Esophagus (tissue), 2 donors: ENCODE measurements around the gene MEI4. TPM values are rescaled to one million over a fixed set of nuclear protein-coding genes. Genes with fewer than 3 reads are reported as not detected.
"Not testable (repeated sequence)": the region's sequence is repeated elsewhere in the genome, so short reads cannot be mapped to it uniquely, and the experiment has no call there.

Source experiments
- H3K27ac ChIP-seq, 2 donors: one replicate each; pipeline ENCODE4 v1.5.1; 2013; ENCODE audit warnings: low read depth in 2 of 2, mild to moderate bottlenecking in 2 of 2, inconsistent platforms in 1 of 2, low read length in 1 of 2, moderate library complexity in 1 of 2
- H3K27me3 ChIP-seq, 2 donors: one replicate each; pipeline ENCODE4 v1.6.1; 2013; ENCODE audit warnings: low read length in 2 of 2, control low read depth in 1 of 2, mild to moderate bottlenecking in 1 of 2; ENCODE audit not compliant: insufficient read depth in 2 of 2, control insufficient read depth in 1 of 2
- H3K36me3 ChIP-seq, 2 donors: one replicate each; pipeline ENCODE4 v1.6.1; 2013; ENCODE audit warnings: low read length in 1 of 2; ENCODE audit not compliant: control insufficient read depth in 2 of 2, insufficient read depth in 2 of 2
- H3K4me1 ChIP-seq, 2 donors: one replicate each; pipeline ENCODE4 v1.6.1; 2013; ENCODE audit warnings: low read length in 1 of 2; ENCODE audit not compliant: control insufficient read depth in 2 of 2, insufficient read depth in 2 of 2
- H3K4me3 ChIP-seq, 2 donors: one replicate each; pipeline ENCODE4 v1.5.1; 2013; ENCODE audit warnings: low read length in 2 of 2, mild to moderate bottlenecking in 2 of 2, low read depth in 1 of 2, moderate library complexity in 1 of 2
- H3K9me3 ChIP-seq, 2 donors: one replicate each; pipeline ENCODE4 v1.6.1; 2013; ENCODE audit warnings: mild to moderate bottlenecking in 2 of 2, low read depth in 1 of 2, low read length in 1 of 2, moderate library complexity in 1 of 2; ENCODE audit not compliant: control insufficient read depth in 2 of 2, insufficient read depth in 1 of 2
- WGBS, 2 donors: extraction: QIAGEN DNeasy Blood & Tissue Kit; methylation state at CpG; one replicate each; pipeline ENCODE4 v1.1.7; 2013; 5-methylcytosine and 5-hydroxymethylcytosine counted together
- polyA plus RNA-seq, 2 donors: library from polyadenylated mRNA; stranded (reverse); fragments of 200-250 nt; gene quantifications; one replicate each; pipeline ENCODE4 v1.2.3, GENCODE V29; 2013
- donor health status: healthy with polysubstance abuse.
- donor health status: Bipolar disorder and iron deficiency.

Gene MEI4
- polyA plus RNA-seq, 2 donors = not detected

- Histone ChIP-seq H3K27ac (no peak overlapping the region), H3K4me1 (no peaks in the 10 kb centered on the region), H3K27me3 (no peaks in the 10 kb centered on the region), H3K9me3 (no peaks in the 10 kb centered on the region), H3K36me3 (no peaks in the 10 kb centered on the region), H3K4me3 (no peak overlapping the region)
These were observed 176.9 kb downstream of the MEI4 start for GRCh38 chr6:77829736-77830135.

- H3K4me3 ChIP-seq, H3K9me3 ChIP-seq, H3K36me3 ChIP-seq, H3K4me1 ChIP-seq, H3K27ac ChIP-seq, H3K27me3 ChIP-seq: not testable (repeated sequence)
- 95 to 98% methylated on average over 2 of the region's 2 CpGs for WGBS, 2 donors
These were observed 180.9 kb downstream of the MEI4 start for GRCh38 chr6:77833749-77834148.

- WGBS, 2 donors = 40 to 49% methylated on average over 4 of the region's 4 CpGs
- H3K9me3 ChIP-seq = no peaks in the 10 kb centered on the region
- H3K27me3 ChIP-seq = no peaks in the 10 kb centered on the region
- H3K4me3 ChIP-seq = no peak overlapping the region
- no peaks in the 10 kb centered on the region for H3K36me3 ChIP-seq
- no peak overlapping the region for H3K27ac ChIP-seq
- H3K4me1 ChIP-seq = no peaks in the 10 kb centered on the region
These were observed 181.8 kb downstream of the MEI4 start for GRCh38 chr6:77834591-77834996.

DNA sequence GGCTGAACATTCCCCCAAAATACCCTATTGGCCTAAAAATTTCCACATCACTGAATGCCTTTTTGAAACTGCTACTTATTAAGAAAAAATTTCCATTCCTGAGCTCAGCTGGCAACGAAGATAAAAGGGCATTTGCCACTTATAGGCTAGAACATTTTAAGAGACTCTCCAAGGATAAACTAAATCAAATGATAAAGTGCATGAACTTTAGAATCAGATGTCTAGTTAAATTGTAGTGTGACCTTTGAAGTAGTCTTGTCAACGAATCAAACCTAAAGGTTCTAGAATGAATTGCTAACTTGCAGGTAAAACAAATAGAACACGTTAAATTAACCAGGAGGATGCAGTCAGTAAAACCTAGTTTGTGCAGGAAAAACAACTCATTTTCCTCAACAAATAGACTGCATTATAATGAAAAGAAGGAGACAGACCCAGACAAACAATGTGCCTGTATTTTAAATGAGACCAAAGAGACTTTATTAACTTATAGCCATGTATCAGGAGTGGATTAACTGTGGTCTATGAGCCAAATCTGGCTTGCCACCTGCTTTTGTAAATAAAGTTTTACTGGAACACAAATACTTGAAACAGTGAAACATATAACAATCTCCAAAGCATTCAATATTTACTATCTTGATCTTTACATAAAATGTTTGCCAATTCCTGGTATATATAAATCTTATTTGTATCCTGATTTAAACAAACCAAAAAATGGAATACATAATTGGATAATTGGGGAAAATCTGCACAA, 184.4 kb downstream of the MEI4 start:
- Histone ChIP-seq H3K36me3 (no peaks in the 10 kb centered on the region), H3K4me1 (no peaks in the 10 kb centered on the region), H3K27me3 (no peaks in the 10 kb centered on the region), H3K27ac (no peak overlapping the region), H3K9me3 (no peaks in the 10 kb centered on the region), H3K4me3 (no peak overlapping the region)
- WGBS, 2 donors = 35 to 37% methylated on average over 3 of the region's 3 CpGs

DNA sequence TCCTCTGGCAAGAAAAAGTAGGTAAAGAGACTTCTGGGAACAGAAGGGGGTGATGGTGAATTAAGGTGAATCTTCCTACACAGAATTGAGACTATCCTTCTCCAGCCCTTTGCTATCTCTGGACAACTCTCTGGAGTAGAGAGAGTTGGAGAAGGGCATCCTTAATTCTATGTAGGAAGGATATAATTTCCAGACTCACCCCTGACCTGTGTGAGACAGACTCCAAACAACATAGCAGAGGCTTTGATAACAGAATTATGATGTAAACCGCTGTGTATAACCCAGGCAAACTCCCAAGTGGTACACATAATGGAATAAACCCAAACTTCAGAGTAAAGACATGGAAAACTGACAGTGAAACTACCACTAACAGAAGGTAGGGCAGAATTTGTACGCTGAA, 186.5 kb downstream of the MEI4 start:
- H3K4me3 ChIP-seq = no peak overlapping the region
- H3K27ac ChIP-seq = no peak overlapping the region
- WGBS, 2 donors = 34 to 72% methylated on average over 2 of the region's 2 CpGs
- H3K27me3 ChIP-seq = no peaks in the 10 kb centered on the region
- no peaks in the 10 kb centered on the region for H3K36me3 ChIP-seq
- no peaks in the 10 kb centered on the region for H3K4me1 ChIP-seq
- no peaks in the 10 kb centered on the region for H3K9me3 ChIP-seq

DNA sequence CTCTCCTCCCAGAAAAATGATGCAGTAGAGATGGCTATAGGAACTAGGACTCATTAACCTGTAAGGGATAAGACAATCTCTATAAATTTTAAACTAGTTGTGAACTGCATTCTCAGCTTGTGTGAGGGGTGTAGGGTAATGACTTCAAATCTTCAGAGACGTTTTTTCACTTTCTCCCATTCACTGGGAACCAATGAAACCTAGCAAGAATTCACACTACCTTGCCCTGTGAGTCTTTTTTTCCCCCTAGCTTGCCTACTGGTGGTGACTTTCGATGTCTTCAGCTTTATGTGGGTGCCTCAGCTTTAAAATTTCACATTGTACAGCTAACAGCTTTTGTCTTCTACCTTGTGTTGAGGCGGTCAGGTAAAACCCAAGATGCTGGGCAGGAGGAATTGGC, 192.0 kb downstream of the MEI4 start:
- Histone ChIP-seq H3K9me3 (no peaks in the 10 kb centered on the region), H3K4me1 (no peaks in the 10 kb centered on the region), H3K27me3 (no peaks in the 10 kb centered on the region), H3K27ac (no peak overlapping the region), H3K36me3 (no peaks in the 10 kb centered on the region), H3K4me3 (no peak overlapping the region)
- 58 to 59% methylated on average over 3 of the region's 3 CpGs for WGBS, 2 donors

DNA sequence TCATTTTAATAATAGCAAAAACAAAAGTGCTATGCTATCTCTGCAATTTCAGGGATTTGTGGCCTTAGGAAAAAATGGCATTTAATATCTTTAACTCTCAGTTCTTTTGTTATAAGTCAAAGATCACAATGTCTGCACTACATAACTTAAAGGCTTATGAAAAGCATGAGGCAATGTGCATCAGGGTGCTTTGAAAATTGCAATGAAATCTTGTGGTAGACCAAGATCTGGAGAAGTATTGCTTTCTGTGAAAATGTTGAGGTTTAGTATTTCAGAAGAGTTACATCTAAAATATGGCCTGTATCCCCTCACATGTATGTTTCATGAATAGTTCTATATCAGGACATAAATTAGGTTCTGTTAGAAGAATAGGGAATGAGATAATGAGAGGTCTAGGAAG, 200.6 kb downstream of the MEI4 start:
- Histone ChIP-seq H3K36me3 (no peaks in the 10 kb centered on the region), H3K27me3 (no peaks in the 10 kb centered on the region), H3K4me3 (no peak overlapping the region), H3K9me3 (no peaks in the 10 kb centered on the region), H3K27ac (no peak overlapping the region), H3K4me1 (no peaks in the 10 kb centered on the region)

GRCh38 chr6:77856391-77856790, 203.6 kb downstream of the MEI4 start:
- Histone ChIP-seq H3K4me1 (no peaks in the 10 kb centered on the region), H3K27me3 (no peaks in the 10 kb centered on the region), H3K36me3 (no peaks in the 10 kb centered on the region), H3K27ac (no peak overlapping the region), H3K9me3 (peaks cover 0 to 2% of the 10 kb centered on the region in 2 donors), H3K4me3 (no peak overlapping the region)
- WGBS, 2 donors = 52 to 55% methylated on average over 5 of the region's 5 CpGs

GRCh38 chr6:77857421-77857820, 204.6 kb downstream of the MEI4 start:
- no peak overlapping the region for H3K4me3 ChIP-seq
- peaks cover 0 to 2% of the 10 kb centered on the region in 2 donors for H3K9me3 ChIP-seq
- H3K4me1 ChIP-seq = no peaks in the 10 kb centered on the region
- H3K27ac ChIP-seq = no peak overlapping the region
- H3K36me3 ChIP-seq = no peaks in the 10 kb centered on the region
- H3K27me3 ChIP-seq = no peaks in the 10 kb centered on the region

DNA sequence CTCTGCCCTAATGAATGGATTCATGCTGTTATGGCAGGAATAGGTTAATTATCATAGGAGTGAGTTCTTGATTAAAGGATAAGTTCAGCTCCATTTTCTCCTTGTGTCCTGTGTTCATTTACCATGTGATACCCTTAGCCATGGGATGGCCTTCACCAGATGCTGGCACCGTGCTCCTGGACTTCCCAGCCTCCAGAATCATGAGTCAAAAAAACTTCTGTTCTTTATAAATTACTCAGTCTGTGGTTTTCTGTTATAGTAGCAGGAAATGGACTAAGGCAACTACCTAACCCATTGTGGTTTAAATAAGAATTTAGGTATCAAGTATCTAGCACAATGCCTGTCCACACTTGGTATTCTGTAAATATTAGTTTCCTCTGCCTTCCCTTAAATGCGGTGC, 223.5 kb downstream of the MEI4 start:
- Histone ChIP-seq H3K4me3 (no peak overlapping the region), H3K36me3 (no peaks in the 10 kb centered on the region), H3K27me3 (no peaks in the 10 kb centered on the region), H3K27ac (no peak overlapping the region), H3K4me1 (no peaks in the 10 kb centered on the region), H3K9me3 (no peaks in the 10 kb centered on the region)
- 77 to 89% methylated on average over 2 of the region's 2 CpGs for WGBS, 2 donors
